ENCODE results near the gene FGF1.

GRCh38 chr5:142550471-142550870 is 135.4 kb downstream of the FGF1 start:
- TF ChIP-seq SUZ12 (IDR thresholded peaks at IDR 0.05) (no peak), CTBP1 (IDR thresholded peaks at IDR 0.05; ENCODE audit: borderline replicate concordance) (no peak), ARNT (IDR thresholded peaks at IDR 0.05) (no peak), FOXK2 (IDR thresholded peaks at IDR 0.05) (no peak), ELF4 (IDR thresholded peaks at IDR 0.05) (no peak), ZNF384 (IDR thresholded peaks at IDR 0.05) (no peak), BHLHE40 (IDR thresholded peaks at IDR 0.05; ENCODE audit: borderline replicate concordance) (no peak)
